D341Med (cell line): ENCODE measurements around the gene SUSD4.

ENCODE experiments used
- DNase-seq: peaks from one replicate; pipeline ENCODE4 v3.0.0; 2012; ENCODE audit warnings: low spot score

Gene SUSD4

DNA sequence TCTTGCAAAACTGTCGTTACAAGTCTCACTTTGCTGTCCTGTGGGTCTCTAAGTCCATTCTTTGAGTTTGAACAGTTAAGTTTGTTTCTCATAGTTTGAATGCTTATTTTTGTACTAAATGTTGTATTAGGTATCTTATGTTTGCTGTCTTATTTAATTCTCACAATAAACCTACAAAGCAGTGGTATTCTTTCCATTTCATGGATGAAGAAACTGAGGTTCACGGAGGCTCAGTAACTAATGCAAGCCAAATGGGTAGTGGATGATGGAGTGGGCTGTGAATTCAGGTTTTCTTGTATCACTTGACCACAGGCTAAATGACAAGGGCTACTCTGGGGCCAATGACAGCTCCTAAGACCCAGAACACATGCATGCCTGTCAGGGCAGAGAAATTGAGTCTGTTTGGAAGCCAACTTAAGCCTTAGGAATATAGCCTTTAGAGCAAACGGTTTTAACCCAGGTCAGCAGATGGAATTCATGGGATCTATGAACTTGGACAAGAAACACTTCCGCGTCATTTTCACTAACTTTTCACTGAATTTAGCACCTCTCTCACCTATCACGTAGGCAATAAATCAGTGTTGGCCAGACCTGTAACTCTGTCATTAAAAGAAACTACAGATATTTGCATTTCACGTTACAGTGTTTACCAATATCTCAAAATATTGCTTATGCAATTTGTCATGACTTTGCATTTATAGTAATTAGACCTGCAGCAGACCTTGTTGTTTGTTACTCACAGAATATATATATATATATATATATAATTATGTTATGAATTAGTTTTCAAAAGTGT is 153.8 kb downstream of the SUSD4 start:
- DNase-seq: no peak

DNA sequence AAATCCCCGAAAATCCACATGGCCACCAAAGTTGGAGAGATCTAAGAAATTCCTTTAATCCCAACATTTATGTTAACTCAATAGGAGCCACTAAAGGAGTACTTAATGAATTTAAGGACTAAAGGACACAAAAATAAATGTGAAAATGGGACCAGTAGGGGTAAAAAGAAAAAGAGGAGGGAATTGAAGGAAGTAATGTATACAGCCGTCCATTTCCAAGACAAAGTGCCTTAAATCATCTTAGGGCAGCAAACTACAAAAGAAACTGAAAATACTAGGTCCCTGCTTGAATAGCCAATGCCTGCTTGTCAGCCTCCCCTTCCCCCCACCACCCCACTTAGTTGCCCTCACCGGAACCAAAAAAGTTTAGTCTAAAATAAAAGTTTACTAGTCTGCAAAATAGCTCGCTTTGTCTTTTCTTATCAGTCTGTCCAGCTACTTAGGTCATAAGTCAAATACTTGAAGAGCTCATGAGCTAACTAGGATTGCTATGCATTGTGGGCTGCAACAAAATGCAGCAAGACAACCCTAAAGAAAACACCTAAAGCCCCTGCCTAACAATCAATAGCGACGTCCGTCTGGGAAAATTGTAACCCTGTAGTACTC is 154.6 kb downstream of the SUSD4 start:
- DNase-seq: no peak

DNA sequence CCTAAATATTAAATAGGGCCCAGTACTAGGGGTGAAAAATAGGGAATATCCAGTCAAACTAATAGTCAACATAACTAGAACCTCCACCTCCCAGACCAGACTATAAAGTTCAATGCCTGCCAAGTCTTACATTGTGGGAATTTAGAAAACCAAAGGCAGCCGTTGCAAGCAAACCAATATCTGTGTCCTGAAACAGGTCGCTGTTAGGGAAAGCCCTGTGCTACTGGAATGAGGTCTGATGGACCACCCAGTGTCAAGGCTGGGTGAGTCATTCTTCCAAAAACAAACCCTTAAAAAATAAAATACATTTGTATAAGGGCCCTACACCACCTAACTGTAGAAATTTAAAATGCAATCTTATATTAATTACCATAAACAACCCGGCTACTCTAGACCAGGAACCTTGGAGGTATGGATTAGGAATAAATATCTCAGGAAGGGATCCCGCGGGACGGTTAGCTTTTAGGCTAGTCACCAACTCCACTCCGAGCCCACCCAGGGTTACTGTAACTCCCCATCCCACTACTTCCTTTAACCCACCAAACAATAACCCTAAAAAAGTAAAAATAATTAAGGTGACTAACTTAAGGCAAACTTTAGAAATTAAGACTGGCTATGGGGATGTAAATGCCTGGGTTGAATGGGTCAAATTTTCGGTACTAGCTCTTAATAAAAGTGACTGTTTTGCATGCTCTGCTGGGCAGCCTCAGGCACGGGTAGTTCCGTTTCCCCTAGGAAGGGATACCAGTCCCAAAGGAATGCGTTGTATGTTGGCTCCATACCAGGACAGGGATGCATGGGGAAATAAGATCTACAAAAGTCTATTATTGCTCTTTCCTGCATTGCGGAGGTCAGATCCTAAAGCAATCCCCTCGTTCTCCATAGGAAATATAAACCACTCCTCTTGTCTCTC is 155.6 kb downstream of the SUSD4 start:
- DNase-seq: no peak

DNA sequence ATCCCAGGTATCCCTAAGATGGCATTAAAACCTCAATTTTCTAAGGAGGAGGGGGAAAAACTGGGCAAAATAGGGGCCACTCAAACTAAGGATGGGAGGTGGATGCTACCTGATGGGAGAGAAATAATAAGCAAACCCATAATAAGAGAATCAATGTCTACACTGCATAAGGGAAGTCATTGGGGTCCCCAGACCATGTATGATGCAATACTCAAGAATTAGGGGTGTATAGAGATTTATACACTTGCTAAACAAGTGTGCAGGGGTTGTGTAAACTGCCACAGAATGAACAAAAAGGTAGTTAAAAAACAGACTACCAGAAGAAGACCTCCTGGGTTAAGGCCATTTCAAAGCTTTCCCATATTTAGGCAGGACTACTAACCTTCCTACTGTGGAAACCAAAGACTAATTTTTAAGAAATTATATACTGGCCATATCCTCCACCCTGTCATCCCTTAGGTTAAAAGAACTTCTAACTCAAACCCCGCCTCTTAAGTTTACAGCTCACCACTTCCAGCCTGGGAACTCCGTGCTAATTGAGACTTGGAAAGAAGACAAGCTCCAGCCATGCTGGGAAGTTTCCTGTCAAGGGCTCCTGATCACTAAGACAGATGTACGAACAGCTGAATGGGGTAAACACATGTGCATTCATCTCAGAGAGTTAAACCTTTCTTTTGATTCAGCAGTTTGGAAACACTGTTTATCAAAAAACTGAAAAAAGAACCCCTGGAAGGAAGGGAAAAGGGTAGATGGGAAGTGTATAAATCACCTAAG is 156.5 kb downstream of the SUSD4 start:
- DNase-seq: no peak

DNA sequence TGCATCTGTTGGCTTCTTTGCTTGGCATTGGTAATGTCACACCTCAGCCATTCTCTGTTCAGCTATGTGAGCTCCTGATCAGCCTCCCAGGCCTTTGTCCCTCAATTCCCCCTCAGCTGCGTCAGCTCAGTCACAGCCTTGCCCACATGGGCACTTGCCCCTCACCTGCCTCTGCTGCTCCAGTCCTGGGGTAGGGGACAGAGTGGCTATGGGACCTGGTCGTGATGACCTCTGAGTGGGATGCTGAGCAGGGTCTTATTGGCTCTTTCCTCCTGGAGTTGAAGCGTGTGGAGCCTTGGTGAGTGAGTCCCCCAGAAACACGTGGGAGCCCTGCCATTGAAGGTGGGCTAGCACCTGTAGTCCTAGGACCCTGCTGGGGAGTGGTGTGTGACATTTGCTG is 159.6 kb downstream of the SUSD4 start:
- DNase-seq: no peak

DNA sequence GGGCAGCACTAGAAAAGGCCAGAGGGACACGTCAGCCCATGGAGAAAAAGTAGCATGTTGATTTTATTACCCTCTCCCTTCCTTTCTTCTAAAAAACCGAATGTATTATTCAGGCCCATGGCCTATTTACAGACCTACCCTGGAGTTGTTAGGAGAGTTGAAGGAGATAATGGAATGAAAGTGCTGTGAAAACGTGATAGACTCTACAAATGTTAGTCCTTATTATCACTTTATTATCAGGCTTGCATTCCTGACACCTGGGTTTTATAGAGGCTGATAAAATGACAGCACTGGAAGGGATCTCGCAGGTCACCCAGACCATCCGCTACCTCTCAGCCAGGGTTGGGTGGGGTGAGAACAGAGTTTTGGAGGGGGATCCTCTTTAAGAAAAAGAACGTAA is 160.3 kb downstream of the SUSD4 start:
- DNase-seq: no peak

DNA sequence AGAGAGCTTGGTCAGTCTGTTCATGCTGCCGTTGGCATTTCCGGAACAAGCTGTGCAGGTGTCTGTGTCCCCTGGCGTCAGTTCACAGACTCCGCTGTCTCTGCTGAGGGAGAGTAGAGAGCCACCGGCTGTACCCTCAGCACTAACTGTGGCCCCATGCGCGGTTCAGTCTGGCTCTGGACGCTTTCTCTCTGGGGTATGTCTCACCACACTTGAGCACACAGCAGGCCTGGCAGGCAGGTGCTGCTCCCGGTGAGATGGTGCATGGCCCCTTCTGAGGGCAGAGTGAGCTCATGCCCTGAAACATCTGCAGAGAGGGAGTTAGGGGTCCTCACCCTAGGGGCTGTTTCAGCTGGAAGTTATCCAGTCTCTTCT is 161.0 kb downstream of the SUSD4 start:
- DNase-seq: no peak

DNA sequence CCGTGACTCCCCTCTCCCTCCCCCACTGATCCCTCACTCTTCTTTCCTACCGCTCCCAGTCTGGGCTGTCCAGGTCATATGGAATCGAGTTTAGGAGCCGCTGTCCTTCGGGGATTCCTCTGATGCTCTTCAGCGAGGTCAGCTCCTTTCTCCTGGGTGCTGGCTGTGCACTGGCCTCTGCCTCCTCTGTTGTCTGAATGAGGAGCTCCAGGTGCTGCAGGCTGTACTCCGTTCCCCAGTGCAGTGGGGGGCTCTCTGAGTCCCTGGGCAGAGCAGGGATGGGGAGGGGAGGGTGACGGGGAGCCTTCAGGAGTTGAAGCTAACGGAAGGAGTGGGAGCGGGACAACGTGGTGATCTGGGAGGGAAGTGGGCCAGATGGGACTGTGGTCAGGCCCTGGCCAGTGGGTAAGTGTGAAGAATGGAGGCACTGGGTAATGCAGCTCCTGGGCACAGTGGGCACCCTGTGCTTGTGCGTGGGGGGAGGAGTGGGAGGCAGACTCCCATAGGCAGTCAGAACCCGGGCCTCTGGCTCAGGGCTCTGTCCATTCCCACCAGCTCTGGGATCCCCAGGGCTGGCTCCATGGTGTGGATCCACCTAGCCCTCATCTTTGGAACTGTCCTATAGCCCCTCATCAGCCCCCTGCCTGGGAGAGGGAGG is 161.5 kb downstream of the SUSD4 start:
- DNase-seq: no peak

DNA sequence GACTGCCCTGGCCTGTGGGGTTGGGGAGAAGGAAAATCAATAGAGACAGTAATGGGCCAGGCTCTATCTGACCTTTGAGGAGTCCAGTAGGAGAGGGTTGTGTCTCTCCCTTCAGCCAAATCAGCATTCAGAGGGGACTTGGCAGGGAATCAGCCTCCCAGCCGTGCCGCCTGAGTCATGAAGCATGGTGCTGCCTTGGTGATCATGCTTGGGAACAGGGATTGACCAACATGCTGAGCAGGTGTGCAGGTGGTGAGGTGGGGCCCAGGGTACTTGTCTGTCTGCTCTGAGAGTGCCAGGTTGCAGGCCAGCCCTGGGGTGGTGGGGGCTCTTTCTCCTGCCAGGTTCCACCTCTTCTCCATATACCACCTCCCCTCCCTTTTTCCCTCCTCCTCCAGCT is 162.0 kb downstream of the SUSD4 start:
- DNase-seq: no peak

DNA sequence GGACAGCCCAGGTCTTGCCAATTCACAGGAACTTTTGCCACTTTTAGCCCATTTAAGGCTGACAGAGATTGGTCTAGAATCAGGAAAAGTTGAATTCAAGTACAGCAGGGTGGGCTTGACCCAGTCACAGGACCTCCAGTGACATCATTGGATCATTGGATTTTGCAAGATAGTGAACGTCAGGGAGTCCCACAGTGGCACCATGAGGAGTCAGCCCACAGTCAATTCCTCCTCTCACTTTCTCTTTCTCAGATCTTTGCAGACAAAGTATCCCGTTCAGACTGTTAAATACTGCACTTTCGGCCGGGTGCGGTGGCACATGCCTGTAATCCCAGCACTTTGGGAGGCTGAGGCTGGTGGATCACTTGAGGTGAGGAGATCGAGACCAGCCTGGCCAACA is 163.1 kb downstream of the SUSD4 start:
- no peak for DNase-seq

DNA sequence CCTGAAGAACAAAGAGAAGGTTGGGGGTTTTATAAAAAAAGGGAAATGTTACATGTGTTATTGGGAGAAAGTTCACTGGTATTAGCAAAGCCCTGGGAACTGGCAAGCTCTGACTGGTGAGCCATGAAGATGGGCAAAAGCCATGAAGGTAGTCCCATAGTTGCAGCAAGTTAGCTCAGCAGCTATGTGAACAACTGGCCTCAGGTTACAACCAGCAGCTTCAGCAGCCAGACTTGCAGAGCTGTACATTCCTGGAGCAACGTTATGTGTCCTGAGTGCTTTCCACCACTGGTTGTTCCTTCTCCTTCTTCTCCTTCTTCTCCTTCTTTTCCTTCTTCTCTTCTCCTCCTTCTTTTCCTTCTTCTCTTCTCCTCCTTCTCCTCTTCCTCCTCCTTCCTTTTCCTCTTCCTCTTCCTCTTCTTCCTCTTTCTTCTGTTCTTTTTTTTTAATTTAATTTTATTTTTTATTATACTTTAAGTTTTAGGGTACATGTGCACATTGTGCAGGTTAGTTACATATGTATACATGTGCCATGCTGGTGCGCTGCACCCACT is 164.8 kb downstream of the SUSD4 start:
- DNase-seq: no peak

DNA sequence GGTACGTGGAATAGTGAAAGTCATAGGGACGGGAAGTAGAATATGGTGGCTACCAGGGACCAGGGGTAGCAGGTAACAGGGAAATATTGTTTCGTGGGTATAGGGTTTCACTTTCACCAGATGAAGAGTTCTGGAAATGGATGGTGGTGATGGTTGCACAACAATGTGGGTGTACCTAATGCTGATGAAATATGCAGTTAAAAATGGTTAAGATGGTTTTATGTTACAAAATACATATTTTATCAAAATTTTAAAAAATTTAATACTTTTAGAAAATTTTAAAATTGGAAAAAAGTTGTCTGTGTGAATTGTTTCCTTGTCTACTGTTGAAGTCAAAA is 165.4 kb downstream of the SUSD4 start:
- DNase-seq: no peak

DNA sequence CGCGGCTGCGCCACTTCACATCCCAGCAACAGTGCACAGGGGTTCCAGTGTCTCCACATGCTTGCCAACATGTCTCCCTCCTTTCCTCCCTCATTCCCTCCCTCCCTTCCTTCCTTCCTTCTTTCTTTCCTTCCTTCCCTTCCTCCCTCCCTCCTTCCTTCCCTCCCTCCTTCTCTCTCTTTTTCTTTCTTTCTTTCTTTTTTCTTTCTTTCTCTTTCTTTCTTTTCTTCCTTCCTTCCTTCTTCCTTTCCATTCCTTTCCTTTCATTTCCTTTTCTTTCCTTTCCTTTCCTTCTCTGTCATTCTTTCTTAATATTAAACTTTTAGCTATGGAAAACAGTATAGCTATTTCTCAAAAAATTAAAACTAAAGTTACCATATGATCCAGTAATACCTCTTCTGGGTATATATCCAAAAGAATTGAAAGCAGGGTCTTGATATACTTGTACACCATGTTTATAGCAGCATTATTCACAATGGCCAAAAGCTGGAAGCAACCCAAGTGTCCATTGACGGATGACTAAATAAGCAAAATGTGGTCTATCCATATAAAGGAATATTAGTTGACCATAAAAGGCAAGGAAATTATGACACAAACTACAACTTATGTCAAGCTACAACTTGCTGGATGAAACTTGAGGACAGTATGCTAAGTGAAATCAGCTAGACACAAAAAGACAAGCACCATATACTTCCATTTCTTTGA is 165.9 kb downstream of the SUSD4 start:
- no peak for DNase-seq

DNA sequence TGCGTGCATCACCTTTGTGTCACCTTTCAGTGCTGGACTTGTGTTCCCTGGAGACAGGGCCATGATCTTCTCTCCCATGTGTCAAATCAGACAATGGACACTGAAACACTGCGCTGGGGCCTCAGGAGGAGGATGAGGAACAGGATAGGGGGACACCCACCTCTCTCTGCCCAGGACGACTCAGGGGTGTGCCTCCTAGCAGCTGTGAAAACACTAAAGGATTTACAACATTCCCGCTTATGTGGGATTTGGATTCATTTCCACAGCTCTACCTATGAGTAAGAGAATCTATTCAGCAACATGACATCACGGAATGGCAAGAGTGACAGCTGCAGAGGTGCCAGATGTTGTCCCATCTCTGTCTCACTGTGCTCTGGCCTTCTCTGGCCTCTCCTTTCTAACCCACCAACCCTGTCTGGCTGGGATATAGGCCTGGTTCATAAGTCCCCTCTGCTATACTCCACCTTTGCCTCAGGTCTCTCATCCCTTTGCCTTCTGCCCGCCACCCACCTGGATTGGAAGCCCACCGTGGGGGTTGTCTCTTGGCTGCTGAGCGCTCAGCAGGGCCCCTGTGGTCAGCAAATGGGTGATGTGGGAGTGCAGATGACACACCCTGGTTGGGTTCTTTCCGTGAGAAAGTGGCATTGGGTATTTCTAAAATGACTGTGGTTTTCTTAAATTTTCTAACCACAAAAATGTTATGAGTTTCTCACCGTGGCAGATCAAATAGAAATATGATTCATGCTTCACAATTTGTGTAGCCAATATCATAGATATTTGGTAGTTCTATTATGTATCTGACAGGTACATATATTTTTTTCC is 173.9 kb downstream of the SUSD4 start:
- no peak for DNase-seq

DNA sequence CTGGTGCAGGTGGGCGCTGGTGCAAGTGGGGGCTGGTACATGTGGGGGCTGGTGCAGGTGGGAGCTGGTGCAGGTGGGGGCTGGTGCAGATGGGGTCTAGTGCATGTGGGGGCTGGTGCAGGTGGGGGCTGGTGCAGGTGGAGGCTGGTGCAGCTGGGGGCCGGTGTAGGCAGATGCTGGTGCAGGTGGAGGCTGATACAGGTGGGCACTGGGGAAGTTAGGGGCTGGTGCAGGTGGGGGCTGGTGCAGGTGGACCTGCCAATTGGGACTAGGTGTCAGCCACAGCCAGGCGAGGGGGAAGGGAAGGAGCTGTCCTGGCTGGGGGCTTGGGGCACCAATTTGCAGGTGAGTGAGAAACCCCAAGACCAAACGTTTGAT is 174.5 kb downstream of the SUSD4 start:
- no peak for DNase-seq

DNA sequence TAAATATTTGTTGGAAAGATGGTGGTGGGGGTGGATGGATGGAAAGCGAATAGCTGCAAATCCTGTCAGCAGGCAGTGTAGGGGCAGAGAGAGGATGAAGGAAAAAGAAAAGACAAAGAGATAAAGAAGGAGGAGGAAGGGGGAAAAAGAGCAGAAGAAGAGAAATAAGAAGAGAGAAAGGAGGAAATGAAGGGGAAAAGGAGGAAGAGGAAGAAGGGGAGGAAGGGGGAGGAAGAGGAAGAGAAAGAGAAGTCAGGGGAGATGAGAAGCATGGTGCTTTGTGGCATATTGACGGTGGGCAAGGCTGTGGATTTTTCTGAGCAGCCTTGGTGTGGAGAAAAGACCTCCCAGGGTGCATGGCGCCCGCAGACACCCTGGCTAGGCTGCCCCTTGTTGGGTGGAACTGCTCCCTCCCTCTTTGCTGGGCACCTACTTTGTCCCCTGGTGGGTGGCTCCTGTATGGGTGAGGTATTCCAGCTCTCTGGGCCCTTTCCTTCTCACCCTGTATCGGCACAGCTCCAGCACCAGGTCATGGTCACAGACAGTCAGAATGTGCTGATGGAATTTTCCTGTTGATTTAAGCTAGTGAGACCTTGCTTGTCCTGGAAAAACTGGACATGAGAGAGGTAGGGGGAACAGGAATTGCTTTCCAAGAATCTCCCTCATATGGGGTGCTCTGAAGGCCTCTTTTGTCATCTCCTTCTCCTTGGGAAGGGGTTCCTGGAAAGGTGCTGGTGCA is 175.2 kb downstream of the SUSD4 start:
- DNase-seq: no peak

DNA sequence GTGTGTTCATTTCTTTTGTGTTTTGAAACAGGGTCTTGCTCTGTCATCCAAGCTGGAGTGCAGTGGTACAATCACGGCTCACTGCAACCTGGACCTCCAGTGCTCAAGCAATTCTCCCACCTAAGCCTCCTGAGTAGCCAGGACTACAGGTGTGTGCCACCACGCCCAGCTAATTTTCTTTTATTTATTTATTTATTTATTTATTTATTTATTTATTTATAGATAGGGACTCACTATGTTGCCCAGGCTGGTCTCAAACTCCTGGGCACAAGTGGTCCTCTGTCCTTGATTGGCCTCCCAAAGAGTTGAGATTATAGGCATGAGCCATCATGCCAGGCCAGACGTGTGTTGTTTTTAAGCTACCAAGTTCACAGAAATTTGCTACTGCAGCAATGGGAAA is 177.2 kb downstream of the SUSD4 start:
- no peak for DNase-seq

DNA sequence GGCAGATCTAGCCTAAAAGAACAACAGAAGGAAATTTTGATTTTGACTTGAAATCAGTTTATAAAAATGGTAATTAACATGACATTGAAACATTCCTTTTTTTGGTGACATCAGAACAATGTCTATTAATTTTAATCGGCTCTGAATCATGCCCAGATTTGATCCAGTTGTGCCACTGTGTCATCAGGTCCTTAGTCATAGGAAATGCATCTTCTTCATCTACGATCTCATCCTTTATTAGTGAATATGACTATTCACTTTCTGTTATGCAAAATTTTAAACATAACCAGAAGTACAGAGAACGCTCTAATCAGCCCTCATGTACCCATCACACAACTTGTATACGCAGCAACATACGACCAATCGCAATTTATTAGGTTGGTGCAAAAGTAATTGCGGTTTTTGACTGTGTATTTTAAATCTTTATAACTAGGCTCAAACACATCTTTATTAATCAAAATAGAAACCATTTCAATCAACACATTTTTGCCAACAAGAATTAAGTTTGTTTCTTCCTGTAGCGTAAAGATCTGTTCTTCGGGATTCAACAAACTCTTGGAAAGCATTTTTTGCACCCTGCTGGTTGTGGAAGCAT is 180.6 kb downstream of the SUSD4 start:
- DNase-seq: no peak
